Measurements from ENCODE around the gene EPHB4.
"Not testable (repeated sequence)": the region's sequence is repeated elsewhere in the genome, so short reads cannot be mapped to it uniquely, and the experiment has no call there.

The EPHB4 gene

DNA sequence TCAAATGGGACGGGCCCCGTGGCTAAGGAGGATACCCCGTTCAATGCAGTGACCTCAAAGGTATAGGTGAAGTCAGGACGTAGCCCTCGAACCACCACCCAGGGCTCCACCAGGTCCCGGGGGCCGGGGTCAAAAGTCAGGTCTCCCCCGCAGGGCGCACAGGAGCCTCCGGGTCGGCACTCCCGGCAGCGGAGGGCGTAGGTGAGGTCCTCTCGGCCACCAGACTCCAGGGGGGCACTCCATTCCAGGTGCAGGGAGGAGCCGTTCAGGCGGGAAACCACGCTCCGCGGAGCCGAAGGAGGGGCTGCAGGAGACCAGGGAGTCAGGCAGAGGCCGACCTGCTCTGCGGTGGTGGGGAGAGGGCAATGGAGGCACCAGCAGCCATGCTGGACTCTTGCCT is 7.7 kb downstream of the EPHB4 start:
- no peak for DNase-seq

DNA sequence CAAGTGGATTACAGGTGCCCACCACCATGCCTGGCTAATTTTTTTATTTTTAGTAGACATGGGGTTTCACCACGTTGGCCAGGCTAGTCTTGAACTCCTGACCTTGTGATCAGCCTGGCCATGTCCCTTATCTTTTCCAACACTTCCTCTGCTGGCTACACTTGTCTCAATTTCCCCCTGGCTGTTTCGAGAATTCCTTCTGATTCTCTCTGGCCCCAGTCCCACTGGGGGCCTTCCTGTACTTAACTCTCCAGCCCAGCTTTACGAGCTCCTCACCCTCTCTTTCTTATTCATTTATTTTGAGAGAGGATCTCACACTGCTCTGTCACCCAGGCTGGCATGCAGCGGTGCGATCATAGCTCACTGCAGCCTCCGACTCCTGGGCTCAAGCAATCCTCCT is 8.5 kb downstream of the EPHB4 start:
- no peak for DNase-seq

GRCh38 chr7:100818366-100818765 is 9.0 kb downstream of the EPHB4 start:
- DNase-seq, result no peak

DNA sequence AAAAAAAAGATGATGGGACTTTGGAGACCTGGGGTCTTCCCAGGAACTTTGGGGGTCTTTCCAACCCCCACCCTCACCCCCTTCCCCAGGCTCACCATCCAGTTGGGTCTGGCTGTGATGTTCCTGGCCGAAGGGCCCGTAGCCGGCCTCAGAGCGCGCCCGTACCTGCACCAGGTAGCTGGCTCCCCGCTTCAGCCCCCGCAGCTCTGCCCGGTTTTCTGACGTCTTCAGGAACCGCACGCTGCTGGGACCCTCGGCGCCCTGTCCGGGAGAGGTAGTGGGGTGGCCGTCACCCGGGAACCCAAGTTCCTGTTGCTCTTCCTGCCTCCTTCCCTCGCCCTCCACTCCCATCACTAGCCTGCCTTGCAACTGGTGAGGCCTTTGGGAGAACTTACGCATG is 10.2 kb downstream of the EPHB4 start:
- no peak for DNase-seq

DNA sequence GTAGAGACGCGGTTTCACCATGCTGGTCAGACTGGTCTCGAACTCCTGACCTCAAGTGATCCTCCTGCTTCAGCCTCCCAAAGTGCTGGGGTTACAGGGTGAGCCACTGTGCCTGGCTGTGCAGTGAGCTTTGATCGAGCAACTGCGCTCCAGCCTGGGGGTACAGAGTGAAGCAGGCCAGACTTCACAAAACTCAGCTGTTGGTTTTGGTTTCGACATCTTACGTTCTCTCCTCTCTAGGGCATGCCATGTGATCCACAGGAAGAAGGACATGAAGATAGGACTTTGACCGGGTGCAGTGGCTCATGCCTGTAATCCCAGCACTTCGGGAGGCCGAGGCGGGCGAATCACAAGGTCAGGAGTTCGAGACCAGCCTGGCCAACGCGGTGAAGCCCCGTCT is 10.8 kb downstream of the EPHB4 start:
- DNase-seq, result not testable (repeated sequence)

DNA sequence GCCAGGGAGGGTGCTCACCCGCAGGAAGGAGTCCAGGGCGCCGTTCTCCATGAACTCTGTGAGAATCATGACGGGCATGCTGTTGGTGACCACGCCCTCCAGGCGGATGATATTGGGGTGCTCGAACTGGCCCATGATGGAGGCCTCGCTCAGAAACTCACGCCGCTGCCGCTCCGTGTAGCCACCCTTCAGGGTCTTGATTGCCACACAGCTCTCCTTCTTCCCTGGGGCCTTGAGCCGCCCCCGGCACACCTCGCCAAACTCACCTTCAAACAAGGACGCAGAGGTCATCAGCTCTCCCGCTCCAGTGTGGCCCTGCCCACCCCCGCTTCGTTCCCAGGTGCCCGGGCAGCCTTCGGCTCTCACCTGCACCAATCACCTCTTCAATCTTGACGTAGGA is 14.6 kb downstream of the EPHB4 start:
- DNase-seq, result no peak

DNA sequence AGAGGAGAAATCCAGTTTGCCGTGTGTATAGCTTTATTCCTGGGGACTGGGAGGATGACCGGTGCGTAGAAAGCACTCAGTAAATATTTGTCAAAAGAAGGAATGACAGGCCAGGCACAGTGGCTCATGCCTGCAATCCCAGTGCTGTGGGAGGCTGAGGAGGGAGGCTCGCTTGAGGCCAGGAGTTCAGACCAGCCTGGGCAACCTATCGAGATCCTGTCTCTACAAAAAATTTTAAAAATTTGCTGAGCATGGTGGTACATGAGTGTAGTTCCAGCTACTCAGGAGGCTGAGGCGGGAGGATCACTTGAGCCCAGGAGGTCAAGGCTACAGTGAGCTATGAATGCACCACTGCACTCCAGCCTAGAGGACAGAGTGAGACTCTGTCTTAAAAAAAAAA is 15.8 kb downstream of the EPHB4 start:
- no peak for DNase-seq

- no peak for DNase-seq
These were observed 18.9 kb downstream of the EPHB4 start for GRCh38 chr7:100808354-100808875.

DNA sequence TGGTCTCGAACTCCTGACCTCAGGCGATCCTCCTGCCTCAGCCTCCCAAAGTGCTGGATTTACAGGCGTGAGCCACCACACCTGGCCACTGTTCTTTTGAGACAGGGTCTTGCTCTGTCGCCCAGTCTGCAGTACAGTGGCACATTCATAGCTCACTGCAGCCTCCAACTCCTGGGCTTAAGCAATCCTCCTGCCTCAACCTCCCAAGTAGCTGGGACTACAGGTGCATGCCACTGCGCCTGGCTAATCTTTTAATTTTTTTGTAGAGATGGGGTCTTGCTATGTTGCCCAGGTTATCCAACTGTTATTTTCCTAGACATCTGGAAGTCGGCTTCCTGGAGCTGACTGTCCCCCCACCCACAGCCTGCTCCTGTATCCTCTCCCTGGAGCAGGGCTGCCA is 20.4 kb downstream of the EPHB4 start:
- DNase-seq, result not testable (repeated sequence)

GRCh38 chr7:100806276-100806675 is 21.0 kb downstream of the EPHB4 start:
- DNase-seq, result no peak

GRCh38 chr7:100804681-100805431 is 22.5 kb downstream of the EPHB4 start:
- no peak for DNase-seq

GRCh38 chr7:100803398-100804161 is 23.7 kb downstream of the EPHB4 start:
- peak; percentile 92 for DNase-seq

DNA sequence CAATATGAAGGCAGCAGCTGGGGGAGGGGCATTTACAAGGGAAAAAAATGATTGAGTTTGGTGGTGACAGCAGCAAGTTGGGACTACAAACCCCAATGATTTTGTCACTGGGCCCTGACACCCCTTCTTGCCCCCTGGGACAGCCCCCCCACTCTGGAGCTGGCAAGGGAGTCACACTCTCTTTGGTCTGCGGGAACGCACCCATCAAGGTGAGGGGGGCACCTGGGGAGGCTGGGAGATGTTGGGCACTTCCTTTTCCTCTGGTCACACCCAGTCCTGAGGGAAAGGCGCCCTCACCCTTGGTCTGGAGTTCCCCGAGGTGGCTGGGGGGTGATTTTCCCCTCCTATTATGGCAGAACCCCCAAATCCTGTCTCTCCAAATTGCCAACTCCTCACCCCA is 24.4 kb downstream of the EPHB4 start:
- DNase-seq, result peak; percentile 39

GRCh38 chr7:100801833-100802568 is 25.3 kb downstream of the EPHB4 start:
- peak; percentile 95 for DNase-seq

DNA sequence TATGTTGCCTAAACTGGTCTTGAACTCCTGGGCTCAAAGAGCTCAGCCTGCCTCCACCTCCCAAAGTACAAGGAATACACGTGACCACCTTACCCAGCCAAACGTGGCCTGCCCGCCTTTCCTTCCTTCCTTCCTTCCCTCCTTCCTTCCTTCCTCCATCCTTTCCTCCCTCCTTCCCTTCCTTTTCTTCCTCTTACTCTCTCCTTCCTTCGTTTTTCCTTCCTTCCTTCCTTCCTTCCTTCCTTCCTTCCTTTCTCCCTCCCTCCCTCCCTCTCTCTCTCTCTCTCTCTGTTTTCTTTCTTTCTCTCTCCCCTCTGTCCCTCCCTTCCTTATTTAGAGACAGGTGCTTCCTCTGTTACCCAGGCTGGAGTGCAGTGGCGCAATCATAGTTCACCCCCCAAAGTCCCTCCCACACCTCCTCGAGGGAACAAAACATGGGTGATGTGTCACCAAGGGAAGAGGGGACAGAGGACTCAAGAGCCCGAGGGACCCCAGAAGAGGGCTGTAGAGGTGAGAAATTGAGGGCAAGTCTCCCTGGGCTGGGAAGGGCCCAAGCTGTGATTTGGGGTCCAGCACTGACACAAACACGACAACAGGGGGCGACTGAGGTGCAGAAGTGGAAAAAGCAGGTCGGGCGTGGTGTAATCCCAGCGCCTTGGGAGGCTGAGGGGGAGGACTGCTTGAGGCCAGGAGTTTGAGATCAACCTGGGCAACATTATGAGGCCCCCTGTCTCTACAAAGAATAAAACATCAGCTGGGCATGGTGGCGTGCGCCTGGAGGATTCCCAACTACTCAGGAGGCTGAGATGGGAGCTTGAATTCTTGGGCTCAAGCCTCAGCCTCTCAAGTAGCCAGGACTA is 28.1 kb downstream of the EPHB4 start:
- DNase-seq, result peak; percentile 82

DNA sequence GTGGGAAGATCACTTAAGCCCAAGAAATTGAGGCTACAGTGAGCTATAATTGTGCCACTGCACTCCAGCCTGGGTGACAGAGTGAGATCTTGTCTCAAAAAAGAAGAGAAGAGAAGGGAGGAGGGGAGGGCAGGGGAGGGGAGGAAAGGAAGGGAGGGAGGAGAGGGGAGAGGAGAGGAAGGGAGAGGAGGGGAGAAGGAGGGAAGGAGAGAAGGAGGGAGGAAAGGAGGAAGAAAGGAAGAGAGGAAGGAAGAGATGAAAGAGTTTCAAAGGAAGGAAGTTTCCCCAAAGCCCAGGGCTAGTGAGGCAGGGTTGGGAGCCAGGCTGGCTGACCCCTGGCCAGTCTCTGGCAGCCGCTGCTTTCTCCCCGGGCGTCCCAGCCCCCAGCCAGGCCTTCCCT is 32.6 kb downstream of the EPHB4 start:
- peak; percentile 44 for DNase-seq

GRCh38 chr7:100793806-100794660 is 33.3 kb downstream of the EPHB4 start:
- DNase-seq, result peak; percentile 85

GRCh38 chr7:100791881-100792666 is 35.2 kb downstream of the EPHB4 start:
- no peak for DNase-seq

GRCh38 chr7:100789055-100789454 is 38.3 kb downstream of the EPHB4 start:
- no peak for DNase-seq

DNA sequence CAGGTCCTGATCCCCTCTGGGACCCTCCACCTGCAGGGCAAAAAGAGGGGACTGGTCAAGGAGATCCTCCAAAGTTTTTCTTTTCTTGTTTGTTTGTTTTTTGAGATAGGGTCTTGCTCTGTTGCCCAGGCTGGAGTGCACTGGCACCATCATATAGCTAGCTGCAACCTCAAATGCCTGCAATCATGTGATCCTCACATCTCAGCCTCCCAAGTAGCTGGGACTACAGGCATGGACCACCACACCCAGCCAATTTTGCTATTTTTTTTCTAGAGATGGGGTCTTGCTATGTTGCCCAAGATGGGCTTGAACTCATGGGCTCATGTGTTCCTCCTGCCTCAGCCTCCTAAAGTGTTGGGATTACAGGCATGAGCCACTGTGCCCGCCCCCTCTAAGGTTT is 41.0 kb downstream of the EPHB4 start:
- DNase-seq, result no peak

DNA sequence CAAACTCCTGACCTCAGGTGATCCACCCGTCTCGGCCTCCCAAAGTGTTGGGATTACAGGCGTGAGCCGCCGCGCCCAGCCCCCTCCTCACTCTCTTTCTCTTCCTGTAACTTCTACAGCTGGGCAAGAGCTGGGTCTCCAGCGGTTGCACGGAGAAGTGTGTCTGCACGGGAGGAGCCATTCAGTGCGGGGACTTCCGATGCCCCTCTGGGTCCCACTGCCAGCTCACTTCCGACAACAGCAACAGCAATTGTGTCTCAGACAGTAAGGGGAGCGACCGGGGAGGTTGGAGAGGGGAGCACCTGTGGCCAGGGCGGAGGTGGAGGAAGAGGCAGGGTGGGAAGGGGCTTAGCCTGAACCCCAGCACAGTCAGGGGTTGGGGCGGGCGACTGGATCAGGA is 41.4 kb downstream of the EPHB4 start:
- no peak for DNase-seq
